ENCODE measurements around the gene KIF16B.

- TF ChIP-seq ZC3H10 (CRISPR knock-in tag; IDR thresholded peaks at IDR 0.05), result no peak
- no peak for TF ChIP-seq ZFP30 (CRISPR knock-in tag; IDR thresholded peaks at IDR 0.05)
- TF ChIP-seq BACH2 (CRISPR knock-in tag; IDR thresholded peaks at IDR 0.05; ENCODE audit: borderline replicate concordance), result no peak
- no peak for TF ChIP-seq CSDC2 (CRISPR knock-in tag; IDR thresholded peaks at IDR 0.05)
- no peak for TF ChIP-seq ZFP3 (CRISPR knock-in tag; IDR thresholded peaks at IDR 0.05)
- no peak for TF ChIP-seq RARB (CRISPR knock-in tag; IDR thresholded peaks at IDR 0.05)
- no peak for TF ChIP-seq TSHZ2 (CRISPR knock-in tag; IDR thresholded peaks at IDR 0.05)
- TF ChIP-seq CREB5 (CRISPR knock-in tag; IDR thresholded peaks at IDR 0.05; ENCODE audit: low read depth), result no peak
- TF ChIP-seq ARNTL (CRISPR knock-in tag; IDR thresholded peaks at IDR 0.05; ENCODE audit: borderline replicate concordance, low read depth), result no peak
Observed at GRCh38 chr20:16292226-16292880, 280.9 kb downstream of the KIF16B start.

Measured in SK-N-SH treated with all-trans-retinoic acid at 6 μM for 48 hours (cell line).